H1 (cell line): ENCODE measurements around the gene AOPEP.

ENCODE experiments used
- ATF2 ChIP-seq: IDR thresholded peaks from 2 replicates; pipeline ENCODE4 v1.6.1; 2012; ENCODE audit warnings: low read length, inconsistent platforms
- CBX8 ChIP-seq: fragments of 300-800, 300-1000 bp; sonication (generic); IDR thresholded peaks from 2 replicates; pipeline ENCODE4 v1.7.1; 2016; ENCODE audit warnings: low read depth, low read length, borderline replicate concordance
- CTCF ChIP-seq, 3 experiments: IDR thresholded peaks; 1 replicate in 2 of 3; 2 replicates in 1 of 3; pipeline versions ENCODE4 v1.5.1 to v1.6.1; 2011; ENCODE audit warnings: low read length in 3 of 3, mild to moderate bottlenecking in 3 of 3, inconsistent platforms in 2 of 3, low read depth in 1 of 3, moderate library complexity in 1 of 3; ENCODE audit not compliant: insufficient read depth in 1 of 3; ENCODE audit errors: control extremely low read depth in 1 of 3
- EZH2 ChIP-seq: fragments of 200-600 bp; sonication (generic); IDR thresholded peaks from 2 replicates; pipeline ENCODE4 v1.7.1; 2012; ENCODE audit warnings: low read depth, mild to moderate bottlenecking, moderate library complexity, low read length, inconsistent platforms; ENCODE audit not compliant: severe bottlenecking
- GABPA ChIP-seq: IDR thresholded peaks from 2 replicates; pipeline ENCODE4 v1.6.1; 2011; ENCODE audit warnings: mild to moderate bottlenecking, low read length, moderate library complexity, borderline replicate concordance; ENCODE audit not compliant: insufficient read depth
- POLR2A ChIP-seq, 2 experiments: IDR thresholded peaks; 1 replicate in 1 of 2; 2 replicates in 1 of 2; pipeline ENCODE4 v1.6.1; 2011; ENCODE audit warnings: low read depth in 2 of 2, low read length in 2 of 2, mild to moderate bottlenecking in 2 of 2; ENCODE audit errors: control extremely low read depth in 1 of 2
- POLR2AphosphoS5 ChIP-seq: IDR thresholded peaks from 2 replicates; pipeline ENCODE4 v1.6.1; 2011; ENCODE audit warnings: low read depth, low read length
- RAD21 ChIP-seq, 2 experiments: IDR thresholded peaks in 1 of 2; conservative IDR thresholded peaks in 1 of 2; 2 replicates each; pipeline ENCODE4 v1.6.1; 2011; ENCODE audit warnings: low read depth in 2 of 2, low read length in 2 of 2, improper control_type of control experiment in 1 of 2, inconsistent platforms in 1 of 2, mild to moderate bottlenecking in 1 of 2, moderate library complexity in 1 of 2
- SIN3A ChIP-seq, 2 experiments: IDR thresholded peaks in 1 of 2; conservative IDR thresholded peaks in 1 of 2; 2 replicates each; pipeline ENCODE4 v1.6.1; 2011 to 2012; ENCODE audit warnings: low read length in 2 of 2, improper control_type of control experiment in 1 of 2, low read depth in 1 of 2, mild to moderate bottlenecking in 1 of 2

DNA sequence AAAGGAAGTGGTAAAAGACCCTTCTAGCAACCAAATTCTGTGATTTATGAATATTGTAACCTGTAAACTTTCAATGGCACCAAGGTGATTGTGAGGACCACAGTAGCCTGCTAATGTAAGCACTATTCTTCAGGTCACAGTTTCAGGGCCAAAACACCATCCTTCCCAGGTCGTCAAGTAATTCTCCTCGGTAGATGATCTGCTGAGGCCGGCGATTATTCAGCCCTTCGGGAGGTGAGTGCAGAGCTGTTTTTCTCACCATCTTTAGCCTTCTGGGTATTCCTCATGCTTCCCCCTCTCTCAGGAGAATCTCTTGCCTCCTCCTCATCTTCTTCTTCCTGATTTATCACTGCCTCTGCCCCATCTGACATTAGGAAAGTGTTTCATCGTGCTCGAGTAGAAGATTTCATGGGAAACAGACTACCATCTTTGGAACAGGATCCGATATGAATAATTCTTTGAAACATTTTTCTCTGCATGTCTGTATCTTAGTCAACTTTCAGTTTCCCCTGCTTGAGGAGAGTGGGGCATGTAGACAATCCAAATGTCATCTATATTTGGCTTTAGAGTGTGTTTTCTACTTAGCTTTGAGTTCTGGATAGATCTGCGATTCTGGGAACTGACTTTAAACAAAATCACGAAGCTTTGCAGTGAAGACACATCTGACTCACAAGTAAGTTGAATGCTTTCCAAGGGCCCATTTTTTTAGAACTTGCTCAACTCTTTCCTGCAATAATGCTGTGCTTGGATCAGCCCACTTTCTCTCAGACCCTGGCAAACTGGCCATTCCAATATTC lies 173.9 kb downstream of the AOPEP start:
- TF ChIP-seq GABPA: no peak
- no peak for TF ChIP-seq POLR2AphosphoS5
- TF ChIP-seq CBX8: no peak
- no peak for TF ChIP-seq CTCF (IDR thresholded peaks at IDR 0.05; ENCODE audit: control extremely low read depth in 1 of 3, insufficient read depth in 1 of 3, low read depth in 1 of 3, low read length in 3 of 3)
- TF ChIP-seq EZH2: no peak
- no peak for TF ChIP-seq RAD21 (IDR thresholded peaks at IDR 0.05 in 1 of 2, conservative IDR thresholded peaks at IDR 0.05 in 1 of 2; ENCODE audit: low read depth in 2 of 2, low read length in 2 of 2)
- no peak for TF ChIP-seq POLR2A (IDR thresholded peaks at IDR 0.05; ENCODE audit: control extremely low read depth in 1 of 2, low read depth in 2 of 2, low read length in 2 of 2)
- no peak for TF ChIP-seq ATF2
- no peak for TF ChIP-seq SIN3A (conservative IDR thresholded peaks at IDR 0.05 in 1 of 2, IDR thresholded peaks at IDR 0.05 in 1 of 2; ENCODE audit: low read depth in 1 of 2, low read length in 2 of 2)
